Nephron progenitor cell (in vitro differentiated cells): ENCODE results near the gene CCNQ.

Experiments used
- DNase-seq: peaks from one replicate; pipeline ENCODE4 v3.0.0; 2021
- H3K27ac Mint-ChIP-seq: 2 replicates; pipeline ENCODE4 v1.8.0; 2021; ENCODE audit warnings: mild to moderate bottlenecking, moderate library complexity, mixed read lengths
- H3K27me3 Mint-ChIP-seq: 2 replicates; pipeline ENCODE4 v1.8.0; 2021; ENCODE audit warnings: mild to moderate bottlenecking, low read depth, mixed read lengths; ENCODE audit not compliant: poor library complexity
- H3K36me3 Mint-ChIP-seq: 2 replicates; pipeline ENCODE4 v1.8.0; 2021; ENCODE audit warnings: low read depth, mixed read lengths
- H3K4me1 Mint-ChIP-seq: 2 replicates; pipeline ENCODE4 v1.8.0; 2021; ENCODE audit warnings: mixed read lengths
- H3K4me3 Mint-ChIP-seq: 2 replicates; pipeline ENCODE4 v1.8.0; 2021; ENCODE audit warnings: mild to moderate bottlenecking, moderate library complexity, mixed read lengths
- H3K9me3 Mint-ChIP-seq: 2 replicates; pipeline ENCODE4 v1.8.0; 2021; ENCODE audit warnings: mild to moderate bottlenecking, moderate library complexity, mixed read lengths
- TF ChIP-seq, protein P1 (sequence below): fragments of 200-600 bp; sonication (generic); IDR thresholded peaks from 2 replicates; pipeline ENCODE4 v1.5.0; 2021; ENCODE audit warnings: antibody characterized with exemption

CCNQ gene

DNA sequence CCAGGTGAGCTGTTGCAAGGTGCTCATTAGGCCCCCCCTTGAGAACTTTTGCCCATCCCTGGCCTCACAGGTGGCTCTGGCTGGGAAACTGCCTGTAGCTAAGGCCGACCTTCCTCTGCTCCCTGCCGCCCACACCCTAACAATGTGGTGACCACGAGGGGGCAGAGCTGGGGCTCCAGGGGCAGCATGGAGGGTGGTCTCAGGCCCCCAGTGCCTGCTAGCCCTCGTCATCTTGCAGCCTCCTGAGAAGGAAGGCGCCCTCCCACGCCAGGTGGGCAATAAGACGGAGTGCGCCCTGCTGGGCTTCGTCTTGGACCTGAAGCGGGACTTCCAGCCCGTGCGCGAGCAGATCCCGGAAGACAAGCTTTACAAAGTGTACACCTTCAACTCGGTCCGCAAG lies 49.1 kb downstream of the CCNQ start:
- TF ChIP-seq, protein P1, sequence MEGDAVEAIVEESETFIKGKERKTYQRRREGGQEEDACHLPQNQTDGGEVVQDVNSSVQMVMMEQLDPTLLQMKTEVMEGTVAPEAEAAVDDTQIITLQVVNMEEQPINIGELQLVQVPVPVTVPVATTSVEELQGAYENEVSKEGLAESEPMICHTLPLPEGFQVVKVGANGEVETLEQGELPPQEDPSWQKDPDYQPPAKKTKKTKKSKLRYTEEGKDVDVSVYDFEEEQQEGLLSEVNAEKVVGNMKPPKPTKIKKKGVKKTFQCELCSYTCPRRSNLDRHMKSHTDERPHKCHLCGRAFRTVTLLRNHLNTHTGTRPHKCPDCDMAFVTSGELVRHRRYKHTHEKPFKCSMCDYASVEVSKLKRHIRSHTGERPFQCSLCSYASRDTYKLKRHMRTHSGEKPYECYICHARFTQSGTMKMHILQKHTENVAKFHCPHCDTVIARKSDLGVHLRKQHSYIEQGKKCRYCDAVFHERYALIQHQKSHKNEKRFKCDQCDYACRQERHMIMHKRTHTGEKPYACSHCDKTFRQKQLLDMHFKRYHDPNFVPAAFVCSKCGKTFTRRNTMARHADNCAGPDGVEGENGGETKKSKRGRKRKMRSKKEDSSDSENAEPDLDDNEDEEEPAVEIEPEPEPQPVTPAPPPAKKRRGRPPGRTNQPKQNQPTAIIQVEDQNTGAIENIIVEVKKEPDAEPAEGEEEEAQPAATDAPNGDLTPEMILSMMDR = no peak
- Mint-ChIP-seq H3K4me3 (no peak overlapping the region), H3K9me3 (peaks cover 58% of the 10 kb centered on the region), H3K27ac (no peak overlapping the region), H3K27me3 (peaks cover 18% of the 10 kb centered on the region), H3K4me1 (no peaks in the 10 kb centered on the region), H3K36me3 (no peaks in the 10 kb centered on the region)
- no peak for DNase-seq

DNA sequence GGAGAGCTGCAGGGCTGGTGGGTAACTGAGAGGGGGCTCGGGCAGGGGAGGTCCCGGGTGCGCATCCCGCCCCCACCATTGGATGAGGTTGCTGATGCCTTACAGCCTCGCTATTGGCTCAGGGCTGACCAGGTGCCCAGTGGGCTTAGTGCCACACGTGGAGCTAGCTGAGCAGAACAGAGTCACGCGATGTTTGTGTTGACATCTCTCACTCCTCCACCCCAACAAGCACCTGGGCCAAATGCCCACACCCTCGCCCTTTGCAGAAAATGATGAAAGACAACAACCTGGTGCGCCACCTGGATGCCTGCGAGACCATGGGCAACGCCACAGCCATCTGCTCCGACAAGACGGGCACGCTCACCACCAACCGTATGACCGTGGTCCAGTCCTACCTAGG lies 49.7 kb downstream of the CCNQ start:
- Mint-ChIP-seq H3K9me3 (peaks cover 61% of the 10 kb centered on the region), H3K27ac (no peak overlapping the region), H3K27me3 (peaks cover 21% of the 10 kb centered on the region), H3K4me1 (no peaks in the 10 kb centered on the region), H3K36me3 (no peaks in the 10 kb centered on the region), H3K4me3 (no peak overlapping the region)
- TF ChIP-seq, protein P1 = no peak
- no peak for DNase-seq

DNA sequence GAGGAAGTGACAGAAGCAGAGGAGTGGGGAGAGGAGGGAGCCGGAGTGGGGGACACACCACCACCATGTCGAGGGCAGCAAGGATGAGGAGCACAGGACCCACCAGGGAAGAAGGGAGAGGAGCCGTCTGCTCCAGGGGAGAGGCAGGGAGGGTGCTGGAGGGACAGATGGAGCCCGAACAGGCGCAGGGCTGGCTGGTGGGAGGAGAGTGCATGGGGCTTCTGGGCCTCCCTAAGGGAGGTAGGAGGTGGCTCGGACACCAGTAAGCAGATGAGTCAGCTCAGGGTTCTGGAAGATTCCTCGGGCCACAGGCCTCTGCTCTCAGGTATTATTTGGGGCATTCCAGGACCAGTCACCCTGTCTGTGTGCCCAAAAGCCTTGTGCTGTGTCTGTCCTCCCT lies 51.7 kb downstream of the CCNQ start:
- Mint-ChIP-seq H3K36me3 (no peaks in the 10 kb centered on the region), H3K4me3 (no peak overlapping the region), H3K4me1 (no peaks in the 10 kb centered on the region), H3K9me3 (peaks cover 43% of the 10 kb centered on the region), H3K27me3 (peaks cover 13% of the 10 kb centered on the region), H3K27ac (no peak overlapping the region)
- DNase-seq = no peak
- TF ChIP-seq, protein P1 = no peak

DNA sequence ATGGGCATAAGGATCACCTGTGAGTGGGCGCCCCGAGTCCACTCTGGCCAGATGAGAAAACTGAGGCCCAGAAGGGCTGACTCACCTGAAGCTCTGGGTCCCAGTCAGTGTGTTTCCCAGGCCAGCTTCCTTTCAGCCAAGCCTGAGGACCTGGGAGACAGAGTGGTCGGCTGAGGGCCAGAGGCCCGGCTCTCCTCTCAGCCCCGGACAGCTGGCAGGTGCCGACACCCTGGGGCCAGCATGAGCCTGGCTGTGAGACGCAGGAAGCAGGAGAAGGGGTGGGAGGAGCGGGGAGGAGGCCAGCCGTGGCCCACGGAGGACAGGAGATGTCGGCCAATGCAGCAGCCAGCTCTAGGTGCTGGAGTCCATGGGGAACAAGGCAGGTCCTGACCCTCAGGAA lies 52.6 kb downstream of the CCNQ start:
- H3K27me3 Mint-ChIP-seq = peaks cover 12% of the 10 kb centered on the region
- DNase-seq = no peak
- TF ChIP-seq, protein P1 = no peak
- peaks cover 39% of the 10 kb centered on the region for H3K9me3 Mint-ChIP-seq
- no peaks in the 10 kb centered on the region for H3K4me1 Mint-ChIP-seq
- H3K27ac Mint-ChIP-seq = no peak overlapping the region
- H3K4me3 Mint-ChIP-seq = no peak overlapping the region
- H3K36me3 Mint-ChIP-seq = no peaks in the 10 kb centered on the region

DNA sequence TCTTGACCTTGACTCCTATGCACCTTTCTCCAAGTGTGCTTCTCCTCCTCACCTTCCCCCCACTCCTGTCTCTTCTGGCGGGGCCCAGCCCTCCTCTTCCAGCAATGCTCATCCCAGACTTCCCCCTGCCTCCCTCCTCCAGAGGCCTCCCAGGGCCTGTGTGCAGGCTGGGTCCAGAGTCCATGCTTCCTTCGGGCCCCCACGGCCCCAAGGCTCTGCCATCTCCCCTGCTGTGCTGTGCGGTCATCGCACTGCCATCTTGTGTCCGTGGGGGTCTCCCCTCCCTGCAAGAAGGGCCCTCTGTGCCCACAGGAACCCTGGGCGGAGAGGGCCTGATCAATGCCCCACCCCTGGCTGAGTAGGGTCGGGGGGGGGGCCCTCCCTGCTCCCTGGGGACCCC lies 54.2 kb downstream of the CCNQ start:
- TF ChIP-seq, protein P1 = no peak
- Mint-ChIP-seq H3K4me3 (no peak overlapping the region), H3K27ac (no peak overlapping the region), H3K36me3 (no peaks in the 10 kb centered on the region), H3K4me1 (peaks cover 7% of the 10 kb centered on the region), H3K27me3 (peaks cover 6% of the 10 kb centered on the region), H3K9me3 (peaks cover 42% of the 10 kb centered on the region)
- DNase-seq = no peak

DNA sequence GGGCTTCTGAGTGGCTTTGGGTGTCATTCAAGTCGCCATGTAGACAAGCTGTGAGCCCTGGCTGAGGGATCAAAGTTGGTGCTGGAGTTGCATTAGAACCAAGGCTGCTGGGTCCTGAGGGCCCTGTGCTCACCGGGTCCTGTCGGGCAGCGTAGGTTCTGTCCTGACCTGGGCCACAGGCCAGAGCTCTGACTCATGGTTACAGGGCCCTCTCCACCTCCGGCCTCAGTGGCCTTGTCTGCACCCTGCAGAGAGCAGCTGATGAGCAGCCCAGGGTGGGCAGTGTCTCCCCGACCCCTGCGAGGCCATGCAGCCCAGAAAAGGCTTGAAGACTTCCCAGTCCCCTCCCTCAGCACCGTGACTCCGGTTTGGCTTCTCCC lies 59.0 kb downstream of the CCNQ start:
- H3K27ac Mint-ChIP-seq = no peak overlapping the region
- DNase-seq = no peak
- TF ChIP-seq, protein P1 = no peak
- no peaks in the 10 kb centered on the region for H3K36me3 Mint-ChIP-seq
- peaks cover 17% of the 10 kb centered on the region for H3K4me1 Mint-ChIP-seq
- H3K27me3 Mint-ChIP-seq = peaks cover 3% of the 10 kb centered on the region
- peaks cover 32% of the 10 kb centered on the region for H3K9me3 Mint-ChIP-seq
- no peak overlapping the region for H3K4me3 Mint-ChIP-seq
